ENCODE measurements around the gene PIGM. TPM values are rescaled to one million over a fixed set of nuclear protein-coding genes. Genes with fewer than 3 reads are reported as not detected.

The PIGM gene
- total and polyA plus RNA-seq, 8 donors = 0.76 to 8.7 (median 4.0) TPM

- peaks cover 0 to 10% (median 0%) of the 10 kb centered on the region in 4 donors for H3K4me1 ChIP-seq
- intact Hi-C loops (cut with DNase I; ENCODE audit: low total_unique reads) = no loop called here
- no peak overlapping the region for H3K4me3 ChIP-seq
- no peaks in the 10 kb centered on the region for H3K27me3 ChIP-seq
- DNase-seq = no peak
- 47 to 59% (median 53%) methylated on average over 6 of the region's 6 CpGs for WGBS, 5 donors
- H3K27ac ChIP-seq = no peak overlapping the region
- no peaks in the 10 kb centered on the region for H3K36me3 ChIP-seq
- H3K9me3 ChIP-seq = no peaks in the 10 kb centered on the region
- TF ChIP-seq POLR2A (IDR thresholded peaks at IDR 0.05) = no peak
- no peak for TF ChIP-seq POLR2AphosphoS5 (IDR thresholded peaks at IDR 0.05)
- TF ChIP-seq EP300 (IDR thresholded peaks at IDR 0.05) = no peak
- no peak for TF ChIP-seq CTCF (IDR thresholded peaks at IDR 0.05)
Measured at GRCh38 chr1:160022330-160023310, 9.2 kb downstream of the PIGM start.

GRCh38 chr1:160021376-160022074 lies 10.3 kb downstream of the PIGM start:
- no peaks in the 10 kb centered on the region for H3K36me3 ChIP-seq
- H3K27ac ChIP-seq = no peak overlapping the region
- H3K27me3 ChIP-seq = no peaks in the 10 kb centered on the region
- peaks cover 0 to 10% (median 0%) of the 10 kb centered on the region in 4 donors for H3K4me1 ChIP-seq
- DNase-seq = no peak
- intact Hi-C loops (cut with DNase I; ENCODE audit: low total_unique reads) = no loop called here
- no peaks in the 10 kb centered on the region for H3K9me3 ChIP-seq
- H3K4me3 ChIP-seq = no peak overlapping the region
- 75 to 88% (median 84%) methylated on average over 5 of the region's 5 CpGs for WGBS, 5 donors
- TF ChIP-seq POLR2AphosphoS5 (IDR thresholded peaks at IDR 0.05) (no peak), POLR2A (IDR thresholded peaks at IDR 0.05) (no peak), CTCF (IDR thresholded peaks at IDR 0.05) (no peak), EP300 (IDR thresholded peaks at IDR 0.05) (no peak)

- 79 to 95% (median 89%) methylated on average over 1 to 5 of the region's 5 CpGs for WGBS, 5 donors
- intact Hi-C loops (cut with DNase I; ENCODE audit: low total_unique reads) = no loop called here
- no peak for DNase-seq
Measured at GRCh38 chr1:160020196-160020595, 11.6 kb downstream of the PIGM start.

GRCh38 chr1:160018900-160019299 lies 12.9 kb downstream of the PIGM start:
- no peak for DNase-seq
- H3K27me3 ChIP-seq = no peaks in the 10 kb centered on the region
- H3K9me3 ChIP-seq = no peaks in the 10 kb centered on the region
- no peak overlapping the region for H3K4me3 ChIP-seq
- TF ChIP-seq POLR2AphosphoS5 (IDR thresholded peaks at IDR 0.05) (no peak), POLR2A (IDR thresholded peaks at IDR 0.05) (no peak), CTCF (IDR thresholded peaks at IDR 0.05) (no peak), EP300 (IDR thresholded peaks at IDR 0.05) (no peak)
- H3K36me3 ChIP-seq = no peaks in the 10 kb centered on the region
- 79 to 90% (median 89%) methylated on average over 1 of the region's 1 CpG for WGBS, 5 donors
- H3K27ac ChIP-seq = no peak overlapping the region
- intact Hi-C loops (cut with DNase I; ENCODE audit: low total_unique reads) = no loop called here
- no peaks in the 10 kb centered on the region for H3K4me1 ChIP-seq

More at GRCh38 chr1:160020196-160020595, 11.6 kb downstream of the PIGM start:
- H3K4me3 ChIP-seq = no peak overlapping the region
- H3K27ac ChIP-seq = no peak overlapping the region
- H3K9me3 ChIP-seq = no peaks in the 10 kb centered on the region
- no peaks in the 10 kb centered on the region for H3K27me3 ChIP-seq
- H3K4me1 ChIP-seq = peaks cover 0 to 6% (median 0%) of the 10 kb centered on the region in 4 donors
- no peaks in the 10 kb centered on the region for H3K36me3 ChIP-seq
- no peak for TF ChIP-seq POLR2AphosphoS5 (IDR thresholded peaks at IDR 0.05)
